HG02623 (cell line): ENCODE measurements around the gene KCNE4.

Experiments used
- ATAC-seq: cut with Tn5 transposase; IDR thresholded peaks from one replicate; pipeline ENCODE4 v1.9.1; 2021; ENCODE audit warnings: moderate library complexity; ENCODE audit not compliant: unreplicated experiment

The KCNE4 gene

GRCh38 chr2:223051693-223052289, at the start of gene KCNE4:
Gene KCNE4 (plus strand): TSS chr2:223052190. CDS start chr2:223052831, 641 bp downstream.
- ATAC-seq: no peak

GRCh38 chr2:223003191-223003590, 48.8 kb upstream of the KCNE4 start:
- ATAC-seq: no peak

GRCh38 chr2:223005496-223005895, 46.5 kb upstream of the KCNE4 start:
- ATAC-seq: no peak

- ATAC-seq: no peak
Measured at GRCh38 chr2:223007531-223007930, 44.5 kb upstream of the KCNE4 start.

GRCh38 chr2:223008162-223008561, 43.8 kb upstream of the KCNE4 start:
- ATAC-seq: no peak

- no peak for ATAC-seq
Measured at GRCh38 chr2:223008956-223009355, 43.0 kb upstream of the KCNE4 start.

GRCh38 chr2:223010641-223011040, 41.3 kb upstream of the KCNE4 start:
- no peak for ATAC-seq

GRCh38 chr2:223012291-223012690, 39.7 kb upstream of the KCNE4 start:
- no peak for ATAC-seq

GRCh38 chr2:223019390-223019930, 32.5 kb upstream of the KCNE4 start:
- no peak for ATAC-seq

GRCh38 chr2:223019987-223020717, 31.8 kb upstream of the KCNE4 start:
- peak; percentile 94 for ATAC-seq

- no peak for ATAC-seq
Measured at GRCh38 chr2:223020971-223021675, 30.9 kb upstream of the KCNE4 start.

- no peak for ATAC-seq
Measured at GRCh38 chr2:223026357-223027110, 25.5 kb upstream of the KCNE4 start.

GRCh38 chr2:223027442-223027841, 24.5 kb upstream of the KCNE4 start:
- no peak for ATAC-seq

- no peak for ATAC-seq
Measured at GRCh38 chr2:223029287-223029686, 22.7 kb upstream of the KCNE4 start.

- no peak for ATAC-seq
Measured at GRCh38 chr2:223032187-223033142, 19.5 kb upstream of the KCNE4 start.

- no peak for ATAC-seq
Measured at GRCh38 chr2:223034221-223034975, 17.6 kb upstream of the KCNE4 start.

GRCh38 chr2:223036790-223037444, 15.1 kb upstream of the KCNE4 start:
- no peak for ATAC-seq

GRCh38 chr2:223037445-223037800, 14.6 kb upstream of the KCNE4 start:
- ATAC-seq: no peak

GRCh38 chr2:223039618-223040017, 12.4 kb upstream of the KCNE4 start:
- ATAC-seq: no peak
